CD4-positive, alpha-beta T cell treated with Interleukin-4 for 4 hours (primary cell): ENCODE results near the gene ATP7B.
A peak's percentile ranks its signal among the peaks of the same experiment; 100 is the strongest.
"Not testable (repeated sequence)": the region's sequence is repeated elsewhere in the genome, so short reads cannot be mapped to it uniquely, and the experiment has no call there.

Experiments used
- DNase-seq: peaks from one replicate; pipeline ENCODE4 v3.0.0-alpha.2; 2020

Gene ATP7B

DNA sequence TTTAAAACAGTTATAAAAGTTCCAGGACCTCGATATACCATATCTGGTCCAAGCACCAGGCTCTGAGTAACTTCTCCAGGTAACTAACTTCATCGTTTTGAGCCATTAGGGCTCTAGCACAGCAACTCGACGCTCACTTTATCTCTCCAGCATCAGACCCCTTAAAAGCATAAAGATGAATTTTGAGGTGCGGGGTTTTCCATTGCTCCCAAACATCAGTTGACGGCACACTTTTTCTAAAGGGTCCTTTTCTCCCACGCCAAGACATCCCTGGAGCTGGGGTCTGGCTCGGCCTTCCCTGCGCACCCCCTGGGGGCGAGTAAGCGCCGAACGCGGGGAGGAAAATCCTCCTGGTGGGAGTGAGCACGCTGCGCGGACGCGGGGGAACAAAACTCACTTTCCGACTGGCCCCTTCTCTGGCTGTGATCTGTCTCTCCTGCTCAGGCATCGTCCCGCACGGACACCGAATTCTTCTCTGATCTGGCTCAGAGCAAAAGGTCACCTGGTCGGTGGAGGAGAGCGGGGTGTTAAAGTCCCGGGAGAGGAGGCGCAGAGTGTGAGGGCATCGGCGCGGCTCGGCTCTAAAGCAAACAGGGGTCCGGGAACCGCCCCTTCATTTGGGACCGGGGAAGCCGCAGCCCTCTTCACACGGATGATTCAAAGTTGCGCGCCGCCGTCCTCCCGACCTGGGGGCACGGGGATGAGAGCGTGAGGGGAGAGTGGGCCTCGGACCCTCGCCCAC lies at the start of gene ATP7B:
TSS of gene ATP7B (minus strand) at position 561 of the 742 bp plus-strand sequence. CDS start at position 448, 113 bp downstream.
- DNase-seq: peak; percentile 3

DNA sequence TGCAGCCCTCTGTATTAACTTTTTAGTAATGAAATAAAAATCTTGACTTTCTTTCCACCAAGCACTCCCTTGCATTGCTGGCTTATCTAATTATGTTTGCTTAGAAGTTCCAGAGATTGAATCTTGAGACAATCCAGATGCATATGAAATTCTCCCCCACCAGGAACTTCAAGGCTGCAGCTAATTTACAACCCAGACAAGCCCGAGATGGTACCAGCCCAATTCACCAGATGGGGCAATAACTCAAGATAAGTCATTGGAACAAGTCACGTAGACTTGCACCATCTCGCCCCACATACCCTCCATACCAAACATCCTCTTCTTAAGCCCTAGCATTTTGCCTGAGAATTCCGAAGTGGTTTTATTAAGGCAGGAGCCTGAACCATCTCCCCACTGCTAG lies 42.2 kb upstream of the ATP7B start:
- DNase-seq: no peak

DNA sequence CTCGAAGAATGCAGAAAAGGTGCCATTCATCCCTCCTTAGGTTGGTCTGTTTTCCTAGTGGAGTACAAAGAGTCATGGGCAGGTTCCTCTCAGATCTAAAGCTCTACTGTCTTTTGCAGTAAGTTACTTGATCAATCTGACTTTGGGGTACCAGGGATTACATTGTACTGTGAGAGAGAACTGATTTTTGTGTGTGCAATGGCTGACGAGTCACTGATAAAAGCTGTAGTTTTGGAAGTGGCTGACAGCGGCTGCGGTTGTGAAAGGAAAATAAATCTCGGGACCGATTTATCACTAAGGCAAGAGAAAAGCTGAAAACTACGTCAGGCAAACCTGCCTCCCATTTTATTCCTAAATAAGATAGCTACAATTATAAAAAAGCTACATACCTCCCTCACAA lies 40.1 kb upstream of the ATP7B start:
- DNase-seq: no peak

DNA sequence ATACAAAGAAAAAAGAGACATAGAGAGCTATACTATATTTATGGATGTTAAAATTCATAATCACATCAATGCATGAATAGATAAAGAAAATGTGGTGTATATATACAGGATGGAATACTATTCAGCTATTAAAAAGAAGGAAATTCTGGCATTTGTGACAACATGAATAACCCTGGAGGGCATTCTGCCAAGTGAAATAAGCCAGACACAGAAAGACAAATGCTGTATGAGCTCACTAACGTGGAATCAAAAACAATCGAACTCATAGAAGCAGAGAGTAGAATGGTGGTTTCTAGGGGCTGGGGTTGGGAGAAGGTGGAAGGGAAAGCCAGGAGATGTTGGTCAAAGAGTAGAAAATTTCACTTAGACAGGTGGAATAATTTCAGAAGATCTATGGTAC lies 37.3 kb upstream of the ATP7B start:
- no peak for DNase-seq

DNA sequence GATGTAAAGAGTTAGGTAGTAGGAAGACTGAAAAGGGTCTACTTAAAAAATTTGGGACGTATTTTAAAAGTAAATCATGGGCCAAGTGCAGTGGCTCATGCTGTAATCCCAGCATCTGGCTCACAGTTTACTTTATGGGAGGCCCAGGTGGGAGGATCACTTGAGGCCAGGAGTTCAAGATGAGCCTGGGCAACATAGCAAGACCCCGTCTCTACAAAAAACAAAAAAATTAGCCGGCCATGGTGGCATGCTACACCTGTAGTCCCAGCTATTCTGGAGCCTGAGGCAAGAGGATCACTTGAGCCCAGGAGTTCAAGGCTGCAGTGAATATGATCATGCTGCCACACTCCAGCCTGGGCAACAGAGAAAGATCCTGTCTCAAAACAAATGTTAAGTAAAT lies 36.2 kb upstream of the ATP7B start:
- DNase-seq: no peak

DNA sequence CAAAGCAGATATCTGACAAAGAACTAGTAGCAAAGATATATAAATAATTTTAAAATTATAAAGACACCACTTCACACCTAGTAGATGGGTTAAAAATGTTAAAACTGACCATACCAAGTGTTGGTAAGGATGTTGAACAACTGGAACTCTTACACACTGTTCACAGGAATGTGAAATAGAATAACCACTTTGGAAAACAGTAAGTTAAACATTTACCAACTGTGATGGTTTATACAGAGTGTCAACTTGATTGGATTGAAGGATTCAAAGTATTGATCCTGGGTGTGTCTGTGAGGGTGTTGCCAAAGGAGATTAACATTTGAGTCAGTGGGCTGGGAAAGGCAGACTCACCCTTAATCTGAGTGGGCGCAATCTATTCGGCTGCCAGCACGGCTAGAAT lies 32.4 kb upstream of the ATP7B start:
- DNase-seq: no peak

DNA sequence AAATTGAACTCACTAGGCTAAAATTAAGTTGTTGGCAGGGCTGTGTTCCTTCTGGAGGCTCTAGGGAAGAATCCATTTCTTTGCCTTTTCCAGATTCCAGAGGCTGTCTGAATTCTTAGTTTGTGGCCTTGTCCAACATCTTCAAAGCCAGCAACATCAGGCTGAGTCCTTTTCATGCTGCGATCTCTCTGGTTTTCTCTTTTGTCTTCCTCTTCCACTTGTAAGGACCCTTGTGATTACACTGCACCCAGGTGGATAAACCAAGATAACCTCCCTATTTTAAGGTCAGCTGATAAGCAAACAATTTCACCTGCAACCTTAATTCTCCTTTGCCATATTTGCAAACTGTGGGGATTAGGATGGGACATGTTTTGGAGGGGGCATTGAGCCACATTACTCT lies 24.8 kb upstream of the ATP7B start:
- no peak for DNase-seq

DNA sequence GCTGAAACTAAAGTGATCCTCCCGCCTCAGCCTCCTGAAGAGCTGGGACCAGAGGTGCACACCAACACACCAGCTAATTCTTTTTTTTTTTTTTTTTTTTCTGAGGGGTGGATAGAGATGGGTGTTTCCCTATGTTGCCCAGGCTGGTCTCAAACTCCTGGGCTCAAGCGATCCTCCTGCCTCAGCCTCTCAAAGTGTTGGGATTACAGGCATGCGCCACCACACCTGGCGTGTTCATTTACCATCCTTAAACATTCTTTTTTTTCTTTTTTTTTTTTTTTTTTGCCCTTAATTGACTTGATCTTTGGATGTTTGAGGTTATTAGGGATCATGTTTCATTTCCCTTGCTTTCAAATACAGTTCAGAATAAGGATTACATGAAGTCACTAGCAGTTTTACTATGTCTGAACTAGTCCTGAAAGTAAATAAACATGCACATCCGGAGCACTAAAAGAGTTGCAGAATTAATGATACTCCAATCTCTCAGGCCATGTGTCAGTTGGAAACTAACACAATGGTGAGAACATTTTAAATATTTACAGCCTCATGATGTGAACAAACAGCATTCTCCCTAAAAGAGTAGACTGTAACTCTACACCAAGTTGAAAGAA lies 23.5 kb upstream of the ATP7B start:
- no peak for DNase-seq

DNA sequence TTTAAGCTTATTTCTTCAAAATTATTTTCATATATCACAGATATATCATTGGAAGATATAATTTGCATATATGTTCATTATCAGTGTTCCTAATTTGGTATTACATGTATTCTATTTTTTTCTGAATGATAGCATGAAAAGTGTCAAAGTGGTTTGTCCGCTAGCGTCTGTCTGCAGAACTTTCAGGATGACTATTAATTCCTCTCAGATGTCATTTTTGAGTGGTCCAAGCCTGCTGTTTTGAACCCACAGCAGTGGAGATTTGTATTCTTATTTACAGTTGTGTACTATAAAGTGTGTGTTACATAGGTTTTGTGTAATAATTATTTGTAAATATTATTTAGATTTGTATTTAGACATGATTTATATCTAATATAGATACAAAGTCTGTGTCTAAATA lies 21.8 kb upstream of the ATP7B start:
- DNase-seq: no peak

DNA sequence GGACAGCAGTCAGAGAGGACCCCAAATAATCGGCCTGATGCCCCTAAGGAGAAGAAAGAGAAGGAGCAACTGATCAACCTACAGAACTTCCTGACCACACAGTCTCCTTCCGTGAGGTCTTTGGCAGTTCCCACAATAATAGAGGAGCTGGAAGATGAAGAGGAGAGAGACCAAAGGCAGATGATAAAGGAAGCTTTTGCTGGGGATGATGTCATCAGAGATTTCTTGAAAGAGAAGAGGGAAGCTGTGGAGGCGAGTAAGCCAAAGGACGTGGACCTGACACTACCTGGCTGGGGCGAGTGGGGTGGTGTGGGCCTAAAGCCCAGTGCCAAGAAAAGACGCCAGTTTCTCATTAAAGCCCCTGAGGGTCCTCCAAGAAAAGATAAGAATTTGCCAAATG lies 19.2 kb upstream of the ATP7B start:
- DNase-seq: not testable (repeated sequence)

DNA sequence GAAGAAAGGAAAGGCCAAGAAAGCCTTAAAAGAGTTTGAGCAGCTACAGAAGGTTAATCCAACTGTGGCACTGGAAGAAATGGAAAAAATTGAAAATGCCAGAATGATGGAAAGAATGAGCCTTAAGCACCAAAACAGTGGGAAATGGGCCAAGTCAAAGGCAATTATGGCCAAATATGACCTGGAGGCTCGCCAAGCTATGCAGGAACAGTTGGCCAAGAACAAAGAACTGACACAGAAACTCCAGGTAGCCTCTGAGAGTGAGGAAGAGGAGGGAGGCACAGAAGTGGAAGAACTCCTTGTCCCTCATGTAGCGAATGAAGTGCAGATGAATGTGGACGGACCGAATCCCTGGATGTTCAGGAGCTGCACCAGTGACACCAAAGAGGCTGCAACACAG lies 18.3 kb upstream of the ATP7B start:
- no peak for DNase-seq

DNA sequence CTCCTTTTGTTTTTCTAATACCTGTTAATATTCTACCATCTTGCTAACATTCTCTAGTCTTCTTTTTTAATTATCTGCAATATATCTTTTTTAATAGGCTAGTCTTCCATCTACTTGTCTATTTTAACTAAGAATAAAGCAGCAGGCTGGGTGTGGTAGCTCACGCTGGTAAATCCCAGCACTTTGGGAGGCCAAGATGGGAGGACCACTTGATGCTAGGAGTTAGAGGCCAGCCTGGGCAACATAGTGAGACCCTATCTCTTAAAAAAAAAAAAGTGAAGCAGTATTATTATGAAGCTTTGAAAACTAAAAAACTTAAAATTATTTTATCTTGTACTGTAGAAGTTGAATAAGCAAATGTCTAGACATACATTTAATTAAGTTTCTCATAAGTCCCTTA lies 16.6 kb upstream of the ATP7B start:
- DNase-seq: no peak

DNA sequence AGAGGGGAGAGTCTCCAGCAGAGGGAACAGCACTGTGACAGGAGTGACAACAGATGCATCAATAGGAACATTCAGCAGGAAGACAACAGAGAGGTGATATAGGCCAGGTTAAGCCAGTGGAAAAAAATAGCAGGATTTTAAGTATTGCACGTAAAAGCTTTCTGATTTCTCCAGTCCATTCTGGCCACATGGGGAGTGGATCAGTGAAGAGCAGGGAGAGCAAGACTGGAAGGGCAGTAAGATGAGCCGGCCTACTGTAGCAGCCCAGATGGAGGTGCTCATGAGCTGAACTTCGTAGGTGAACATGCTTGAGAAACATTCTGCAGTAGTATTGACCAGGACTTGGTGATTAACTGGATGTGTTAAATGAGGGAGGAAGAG lies 15.0 kb upstream of the ATP7B start:
- DNase-seq: no peak

DNA sequence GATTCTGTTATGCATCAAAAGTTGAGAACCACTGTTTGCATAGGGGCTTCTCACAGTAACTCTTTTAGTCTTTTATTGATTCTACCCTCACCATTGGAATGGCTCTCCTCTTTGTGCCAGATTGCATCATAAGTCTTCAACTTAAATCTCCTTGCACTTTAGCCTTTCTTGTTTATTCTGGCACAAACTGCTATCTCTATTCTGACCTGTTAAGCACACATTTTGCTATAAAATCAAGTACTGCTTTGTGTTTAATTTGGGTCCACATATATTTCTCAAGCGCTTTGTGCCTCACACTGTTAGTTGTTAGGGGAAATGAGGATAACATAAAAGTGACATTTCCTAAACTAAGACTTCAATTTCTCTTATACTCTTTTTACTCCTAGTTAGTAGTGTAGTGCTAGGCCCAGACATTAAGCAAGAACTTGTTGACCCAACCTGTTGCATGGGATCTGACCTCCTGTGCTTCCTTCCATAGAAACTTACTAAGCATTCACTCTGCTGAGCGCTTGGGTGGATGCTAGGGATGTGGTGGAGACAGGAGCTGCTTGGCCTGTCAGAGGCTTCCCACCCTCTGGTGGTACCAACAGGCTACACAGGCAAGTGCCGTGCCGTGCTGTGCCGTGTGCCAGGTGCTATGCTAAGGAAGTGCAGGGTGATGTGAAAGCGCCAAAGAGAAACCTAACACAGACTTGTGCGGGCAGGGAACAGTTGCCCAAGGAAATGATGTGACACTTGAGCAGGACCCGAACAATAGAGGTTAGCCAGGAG lies 14.4 kb upstream of the ATP7B start:
- DNase-seq: no peak

DNA sequence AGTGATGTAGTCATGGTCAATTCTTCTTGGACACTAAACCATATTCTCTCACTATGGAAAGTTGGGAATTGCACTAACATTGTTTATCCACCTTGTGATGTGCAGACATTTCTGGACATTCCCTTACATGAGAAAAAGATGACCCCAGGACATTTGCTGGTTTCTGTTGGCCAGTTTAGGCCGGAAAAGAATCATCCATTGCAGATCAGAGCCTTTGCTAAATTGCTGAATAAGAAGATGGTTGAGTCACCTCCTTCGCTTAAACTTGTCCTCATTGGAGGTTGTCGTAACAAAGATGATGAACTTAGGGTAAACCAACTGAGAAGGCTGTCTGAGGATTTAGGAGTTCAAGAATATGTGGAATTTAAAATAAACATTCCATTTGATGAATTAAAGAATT lies 13.2 kb upstream of the ATP7B start, which contains the start of gene UTP14C:
TSS of gene UTP14C (plus strand) at position 211 of the 400 bp plus-strand sequence. CDS start 4,114 bp downstream, outside the sequence.
- DNase-seq: no peak

DNA sequence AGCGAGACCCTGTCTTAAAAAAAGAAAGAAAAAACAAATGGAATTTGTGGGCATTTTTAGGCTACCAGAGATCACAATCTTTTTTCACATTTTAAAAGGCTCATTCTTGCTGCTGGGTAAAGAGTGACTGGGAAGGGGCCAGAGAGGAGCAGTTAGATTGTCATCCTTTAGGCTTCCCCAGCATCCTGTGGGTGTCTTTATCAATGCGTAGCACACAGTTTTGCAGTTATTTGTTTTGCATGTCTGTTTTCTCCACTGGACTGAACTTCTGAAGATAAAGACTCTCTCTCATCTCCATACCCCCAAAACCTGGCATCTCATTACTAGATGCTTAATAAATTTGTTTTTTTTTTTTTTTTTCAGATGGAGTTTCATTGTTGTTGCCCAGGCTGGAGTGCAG lies 11.1 kb upstream of the ATP7B start:
- DNase-seq: no peak

DNA sequence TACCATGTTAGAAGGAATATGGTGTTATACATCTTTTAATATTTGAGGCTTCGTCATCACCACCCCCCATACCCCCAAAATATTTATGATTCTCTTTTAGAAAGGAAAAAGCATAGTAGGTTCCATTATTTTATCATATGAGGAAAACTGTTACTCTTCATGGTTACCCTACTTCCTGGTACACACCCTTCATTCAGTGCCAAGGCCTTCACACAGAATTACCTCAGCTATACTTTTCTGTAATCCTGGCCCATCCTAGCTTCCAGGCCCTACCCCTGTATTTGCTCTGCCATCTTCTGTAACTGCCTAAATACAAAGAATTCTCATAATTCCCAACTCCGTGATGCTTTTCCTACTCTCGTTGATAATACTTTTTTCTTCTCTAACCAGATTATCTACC lies 8.9 kb upstream of the ATP7B start:
- no peak for DNase-seq

DNA sequence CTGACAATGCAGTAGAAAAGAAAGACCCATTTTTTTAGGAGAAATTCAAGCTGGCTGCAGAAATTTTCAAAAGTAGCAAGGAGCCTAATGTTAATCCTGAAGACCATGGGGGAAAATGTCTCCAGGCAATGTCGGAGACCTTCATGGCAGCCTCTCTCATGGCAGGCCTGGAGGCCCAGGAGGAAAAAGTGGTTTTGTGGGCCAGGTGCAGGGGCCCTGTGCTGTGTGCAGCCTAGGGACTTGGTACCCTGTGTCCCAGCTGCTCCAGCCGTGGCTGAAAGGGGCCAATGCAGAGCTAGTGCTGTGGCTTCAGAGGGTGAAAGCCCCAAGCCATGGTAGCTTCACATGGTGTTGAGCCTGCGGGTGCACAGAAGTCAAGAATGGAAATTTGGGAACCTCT lies 5.0 kb upstream of the ATP7B start:
- DNase-seq: no peak

DNA sequence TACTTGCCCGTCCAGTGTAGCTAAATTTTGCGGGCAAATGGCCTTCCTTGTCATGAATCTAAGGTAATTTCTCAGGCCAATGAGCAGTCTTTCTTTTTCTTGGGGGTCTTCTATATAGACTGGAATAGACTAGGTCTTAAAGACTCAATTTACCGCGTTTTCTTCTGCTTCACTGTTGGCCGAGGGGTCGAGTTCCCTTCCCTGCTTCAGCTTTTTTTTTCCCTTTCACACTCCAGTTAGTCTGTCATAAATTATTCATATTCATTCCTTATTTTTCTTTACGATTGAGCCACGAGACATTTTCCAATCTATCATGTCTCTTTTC lies 1.2 kb upstream of the ATP7B start:
- no peak for DNase-seq

DNA sequence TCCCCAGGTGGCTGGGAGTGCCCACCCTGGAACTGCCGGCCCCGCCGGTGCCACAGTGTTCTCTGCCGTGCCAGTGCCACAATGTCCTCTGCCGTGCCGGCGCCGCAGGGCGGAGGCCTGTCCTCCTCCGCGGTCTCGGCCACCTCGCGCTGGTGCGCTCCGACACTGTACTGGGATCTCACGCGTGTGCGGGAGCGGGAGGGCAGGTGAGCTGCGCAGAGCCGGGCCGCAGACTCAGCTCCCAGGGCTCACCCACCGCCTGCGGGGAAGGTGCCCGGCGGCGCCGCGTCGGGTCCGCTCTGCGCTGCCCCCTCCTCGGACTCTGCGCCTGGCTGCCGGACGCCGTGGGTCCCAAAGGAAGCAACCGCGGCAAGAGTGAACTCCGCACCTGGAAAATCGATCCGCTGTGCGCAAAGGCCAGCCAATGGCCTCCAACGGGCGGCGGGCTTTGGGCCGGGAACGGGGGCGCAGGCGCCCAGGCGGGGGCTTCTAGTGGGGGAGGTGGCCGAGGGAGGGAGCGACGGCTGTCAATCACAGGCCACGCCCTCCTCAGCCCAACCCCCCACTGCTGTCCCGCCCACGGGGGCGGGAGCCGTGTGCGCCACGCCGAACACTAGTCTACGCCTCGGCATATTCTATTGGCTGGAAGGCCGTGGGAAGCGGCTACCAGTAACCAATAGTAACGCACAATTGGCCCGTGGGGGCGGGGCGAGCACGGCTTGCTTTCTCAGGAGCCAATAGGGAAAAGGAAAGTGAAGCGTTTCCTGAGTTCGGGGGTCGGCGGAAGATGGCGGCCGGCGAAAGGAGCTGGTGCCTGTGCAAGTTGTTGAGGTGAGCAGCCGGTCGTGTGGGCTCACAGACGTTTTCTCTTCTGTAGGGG lies 622 bp upstream of the ATP7B start, which contains the start of gene ALG11:
TSS of gene ALG11 (plus strand) at position 767 of the 880 bp plus-strand sequence. CDS start at position 788, 21 bp downstream.
- peak; percentile 99 for DNase-seq

DNA sequence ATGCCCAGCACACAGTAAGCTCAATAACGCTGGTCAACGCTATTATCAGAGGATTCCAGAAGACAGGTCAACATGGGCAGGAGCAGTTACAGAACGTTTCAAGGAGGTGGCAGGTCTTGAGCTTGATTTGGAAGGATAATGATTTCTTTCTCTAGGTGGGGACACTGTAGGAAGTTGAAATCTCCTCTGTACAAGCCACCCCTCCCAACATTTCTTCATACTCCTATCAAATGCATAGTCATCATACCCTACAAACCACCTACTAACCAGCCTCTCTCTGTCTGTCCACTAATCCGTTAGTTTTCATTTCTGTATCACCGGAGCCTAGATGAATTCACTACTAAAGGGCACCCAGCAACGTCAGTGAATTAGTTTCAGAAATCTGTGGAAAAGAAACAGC lies 1.3 kb downstream of the ATP7B start:
- no peak for DNase-seq

DNA sequence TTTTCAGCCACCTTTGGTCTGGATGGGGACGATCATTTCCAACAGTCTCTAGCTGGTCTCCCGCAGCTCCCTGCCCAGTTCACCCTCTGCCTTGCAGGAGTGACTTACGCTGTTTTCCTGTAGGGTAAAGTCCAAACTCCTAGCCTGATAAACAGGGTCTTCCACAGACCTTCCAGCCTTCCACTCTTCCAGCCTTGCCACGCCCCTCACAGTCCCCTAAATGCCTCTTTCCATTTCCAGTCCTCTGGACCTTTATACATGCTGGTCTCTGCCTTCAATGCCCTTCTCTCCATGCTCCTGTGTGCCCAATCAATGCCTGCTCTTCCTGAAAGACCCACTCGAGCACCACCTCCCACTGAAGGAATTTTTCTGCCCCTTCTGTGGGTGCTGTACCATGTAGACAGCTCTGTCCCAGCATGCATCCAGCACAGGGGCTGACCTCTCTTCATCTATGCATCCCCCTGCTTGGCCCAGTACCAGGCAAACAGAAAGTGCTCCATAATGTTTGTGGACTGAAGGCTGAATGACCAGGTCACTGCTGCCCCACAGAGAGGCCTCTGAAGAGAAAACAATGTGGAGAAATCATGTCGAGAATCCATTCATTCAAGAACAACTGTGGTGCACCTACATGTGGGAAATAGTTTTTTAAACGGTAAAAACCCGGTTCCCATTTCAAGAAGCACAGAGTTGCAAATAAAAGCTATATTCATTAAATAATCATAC lies 4.6 kb downstream of the ATP7B start:
- no peak for DNase-seq
